ENCODE data around the gene EIPR1. TPM values are rescaled to one million over a fixed set of nuclear protein-coding genes. Genes with fewer than 3 reads are reported as not detected.

The EIPR1 gene
- total RNA-seq, 1 donor from 2014 or later = 43.0 TPM

Other genes starting within 250 kb of the EIPR1 start
- gene TRAPPC12, start 1.9 kb upstream of the EIPR1 start, total RNA-seq = 90.0 and 92.1 TPM in 2 replicates
- 41.5 and 41.6 TPM in 2 replicates for gene ADI1, start 141.7 kb upstream of the EIPR1 start, total RNA-seq
- gene RNASEH1, start 180.5 kb upstream of the EIPR1 start, total RNA-seq = 29.3 and 29.7 TPM in 2 replicates
- gene RPS7, start 197.4 kb upstream of the EIPR1 start, total RNA-seq = 1,261 and 1,270 TPM in 2 replicates
- gene COLEC11, start 217.3 kb upstream of the EIPR1 start, total RNA-seq = 0.27 TPM in 1 of 2 replicates, not detected in the other